GM21576 (cell line): ENCODE measurements around the gene RAB3GAP2.
"Not testable (repeated sequence)": the region's sequence is repeated elsewhere in the genome, so short reads cannot be mapped to it uniquely, and the experiment has no call there.

Experiments used
- ATAC-seq: cut with Tn5 transposase; IDR thresholded peaks from one replicate; pipeline ENCODE4 v1.9.1; 2021; ENCODE audit warnings: mild to moderate bottlenecking, moderate library complexity; ENCODE audit not compliant: unreplicated experiment

The RAB3GAP2 gene

DNA sequence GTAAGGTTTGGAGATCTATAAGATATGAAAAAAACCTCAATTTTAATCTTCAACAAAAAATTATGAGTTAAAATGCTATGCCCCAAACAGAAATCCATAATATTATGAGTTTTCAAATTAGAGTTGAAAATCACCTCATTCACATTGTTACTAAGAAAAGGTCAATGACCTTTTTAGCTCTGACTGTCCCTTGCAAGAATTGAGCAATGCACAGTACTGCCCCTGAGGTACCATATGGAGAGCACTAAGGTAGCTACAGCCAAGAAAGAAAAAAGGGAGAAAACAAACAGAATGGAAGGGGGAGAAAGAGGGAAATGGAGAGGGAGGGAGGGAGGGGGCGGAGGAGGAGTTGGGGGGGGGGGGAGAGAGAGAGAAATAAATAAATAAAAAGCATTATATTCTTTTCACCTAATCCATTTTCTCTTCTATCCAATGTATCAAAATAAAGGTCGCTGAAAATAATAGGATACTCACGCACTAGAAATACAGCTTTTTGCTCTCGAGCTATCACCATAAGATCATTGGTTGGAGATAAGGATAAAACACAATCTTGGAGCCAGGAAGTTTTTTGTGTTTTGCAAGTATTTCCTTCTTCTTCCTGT is 58.8 kb downstream of the RAB3GAP2 start:
- no peak for ATAC-seq

DNA sequence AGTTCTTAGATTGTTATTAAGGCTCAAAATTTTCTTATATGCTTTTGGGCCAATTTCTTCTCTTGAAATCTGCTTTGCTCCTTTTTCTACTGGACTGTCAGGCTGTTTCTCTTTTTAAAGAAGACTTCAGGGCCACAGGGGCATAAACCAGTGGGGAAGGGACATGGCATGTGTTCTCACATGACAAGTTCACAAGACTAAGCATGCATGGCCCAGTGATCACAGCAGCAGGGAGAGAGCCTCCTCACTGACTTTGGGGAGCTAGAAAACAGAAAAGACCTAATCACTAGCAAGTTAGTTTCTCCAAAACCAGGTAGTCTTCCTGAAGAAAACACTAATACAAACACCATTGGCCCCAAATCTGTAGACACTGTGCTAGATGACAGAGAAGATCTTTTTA is 64.8 kb downstream of the RAB3GAP2 start:
- ATAC-seq, result no peak

DNA sequence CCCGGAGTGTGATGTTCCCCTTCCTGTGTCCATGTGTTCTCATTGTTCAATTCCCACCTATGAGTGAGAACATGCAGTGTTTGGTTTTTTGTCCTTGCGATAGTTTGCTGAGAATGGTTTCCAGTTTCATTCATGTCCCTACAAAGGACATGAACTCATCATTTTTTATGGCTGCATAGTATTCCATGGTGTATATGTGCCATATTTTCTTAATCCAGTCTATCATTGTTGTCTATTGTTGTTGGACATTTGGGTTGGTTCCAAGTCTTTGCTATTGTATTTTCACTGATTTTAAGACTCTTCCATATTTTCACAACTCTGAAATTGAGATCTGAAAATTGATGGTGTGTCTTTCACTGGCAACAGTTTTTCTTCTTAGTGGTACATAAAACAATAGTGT is 67.5 kb downstream of the RAB3GAP2 start:
- ATAC-seq, result not testable (repeated sequence)

DNA sequence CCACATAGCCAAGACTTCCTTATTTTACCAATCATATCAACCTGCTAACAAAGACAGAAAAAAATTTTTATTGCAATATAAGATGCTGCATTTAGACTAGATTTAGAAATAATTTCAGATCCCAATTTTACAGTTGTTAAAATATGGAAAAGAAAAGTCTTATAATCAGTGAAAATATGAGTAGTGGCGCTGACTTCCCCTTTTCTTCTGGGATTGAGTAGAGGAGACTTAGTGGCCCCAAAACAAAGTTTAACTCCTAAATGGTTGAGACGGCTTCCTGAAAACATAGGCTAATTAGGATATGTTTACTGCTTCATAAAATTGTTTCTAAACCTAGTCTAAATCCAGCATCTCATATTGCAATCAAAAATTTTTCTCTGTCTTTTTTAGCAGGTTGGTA is 68.4 kb downstream of the RAB3GAP2 start:
- ATAC-seq, result no peak

DNA sequence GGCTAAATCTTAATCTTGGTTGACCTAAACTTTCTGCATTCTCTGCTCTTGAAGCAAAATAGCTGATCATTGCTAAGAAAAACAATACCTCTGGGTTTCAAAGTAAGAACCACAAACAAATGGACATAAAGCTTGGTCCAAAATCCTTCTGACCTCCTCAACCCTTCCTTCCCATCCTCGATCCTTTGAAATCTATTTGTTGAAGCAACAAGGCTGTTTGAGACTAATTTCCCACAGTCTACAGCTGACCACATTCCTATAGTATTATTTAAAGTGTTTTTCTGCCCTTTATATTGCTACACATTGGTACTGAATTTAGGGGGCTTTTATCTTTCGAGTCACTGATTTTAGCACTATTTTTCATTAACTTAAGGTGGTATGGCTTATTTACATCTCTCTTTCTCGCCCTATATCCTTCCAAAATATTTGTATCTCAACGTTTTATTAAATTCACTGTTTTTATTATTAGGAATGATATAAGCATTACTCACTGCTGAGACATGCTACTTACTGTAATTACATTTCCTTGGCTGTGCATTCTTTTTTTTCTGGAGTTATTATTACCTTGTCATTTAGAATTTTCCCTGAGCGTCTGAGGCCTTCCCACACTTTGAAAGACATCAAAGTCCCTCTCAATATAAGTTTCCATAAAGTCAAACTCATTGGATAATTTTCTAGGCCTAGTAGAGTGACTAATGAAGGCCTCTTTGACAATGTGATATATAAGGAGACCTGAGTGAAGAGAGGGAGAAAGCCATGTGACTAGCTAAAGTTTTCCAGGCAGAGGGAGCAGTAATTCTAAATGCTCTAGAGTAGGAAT is 73.9 kb downstream of the RAB3GAP2 start:
- ATAC-seq, result no peak

DNA sequence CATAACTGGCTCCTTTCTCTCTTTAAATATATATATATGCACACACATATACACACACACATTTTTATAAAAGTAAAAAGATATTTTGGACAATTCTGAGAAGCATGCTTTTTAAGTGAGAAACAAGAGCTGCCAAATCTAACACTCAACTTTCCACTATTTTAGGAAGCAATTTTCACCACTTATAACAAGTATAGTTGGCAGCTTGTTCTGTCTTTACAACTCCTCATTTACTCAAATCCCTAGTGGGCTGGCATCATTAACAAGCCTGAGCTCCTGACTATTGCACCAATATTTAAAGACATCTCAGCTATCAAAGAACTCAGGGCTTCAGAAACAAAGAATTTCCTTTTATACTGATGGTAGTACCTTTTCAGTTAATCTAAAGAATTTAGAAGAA is 76.6 kb downstream of the RAB3GAP2 start:
- ATAC-seq, result no peak

DNA sequence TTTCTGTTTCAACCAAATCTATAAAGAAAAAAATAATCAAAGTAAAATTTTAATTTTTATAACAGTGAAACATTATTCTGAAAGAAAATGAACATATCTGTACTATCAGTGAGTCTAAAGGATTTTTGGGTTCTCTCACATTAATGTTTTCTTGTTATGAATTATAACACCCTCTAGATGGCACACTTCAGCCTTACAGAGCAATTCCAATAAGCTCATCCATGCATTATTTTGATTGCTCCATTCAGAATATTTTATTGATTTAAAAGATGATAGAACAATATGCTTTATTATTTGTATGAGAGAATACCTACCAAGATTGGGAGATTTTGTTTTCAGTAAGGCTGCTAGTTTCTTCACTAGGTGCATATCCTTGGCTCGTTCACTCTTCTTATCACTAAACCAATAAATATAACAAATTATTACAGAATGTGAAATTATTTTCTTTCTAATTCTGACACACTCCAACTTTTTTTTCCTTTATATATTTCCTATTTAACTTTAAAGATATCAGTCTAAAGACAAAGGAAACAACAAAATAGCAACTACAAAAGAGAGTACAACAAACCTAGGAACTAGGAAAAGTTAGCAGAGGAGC is 82.4 kb downstream of the RAB3GAP2 start:
- ATAC-seq, result no peak

DNA sequence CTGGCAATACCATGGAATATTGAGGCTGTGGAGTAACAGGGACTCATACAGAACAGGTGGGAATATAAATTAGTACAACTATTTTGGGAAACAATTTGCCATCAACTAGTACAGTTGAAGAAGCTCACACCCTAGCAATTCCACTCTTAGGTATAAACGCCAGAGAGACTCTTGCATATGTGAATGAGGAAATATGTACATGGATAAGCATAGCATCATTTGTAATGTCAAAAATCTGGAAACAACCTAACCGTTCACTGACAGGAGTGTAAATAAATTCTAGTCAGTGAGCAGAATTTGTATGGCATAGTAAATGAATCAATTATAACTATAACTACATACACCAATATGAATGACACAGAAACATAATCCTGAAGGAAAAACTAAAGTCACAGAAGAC is 83.7 kb downstream of the RAB3GAP2 start:
- no peak for ATAC-seq

DNA sequence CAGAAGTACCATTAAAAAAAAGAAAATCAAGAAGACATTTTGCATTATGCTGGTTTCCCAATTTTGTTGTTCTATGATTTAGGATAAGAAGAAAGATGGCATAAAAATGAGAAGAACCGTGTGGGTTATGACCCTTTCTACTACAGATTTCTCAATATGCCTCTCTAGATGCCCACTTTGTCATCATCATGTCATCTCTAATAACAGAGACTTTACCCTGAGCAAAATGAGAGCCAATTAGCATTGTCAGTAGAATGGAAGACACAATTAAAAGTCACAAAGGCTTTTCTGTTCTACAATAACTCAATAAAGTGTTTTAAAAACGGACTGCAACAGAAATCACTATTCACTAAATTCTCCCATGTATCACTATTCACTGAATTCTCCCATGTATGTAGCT is 85.5 kb downstream of the RAB3GAP2 start:
- ATAC-seq, result no peak

DNA sequence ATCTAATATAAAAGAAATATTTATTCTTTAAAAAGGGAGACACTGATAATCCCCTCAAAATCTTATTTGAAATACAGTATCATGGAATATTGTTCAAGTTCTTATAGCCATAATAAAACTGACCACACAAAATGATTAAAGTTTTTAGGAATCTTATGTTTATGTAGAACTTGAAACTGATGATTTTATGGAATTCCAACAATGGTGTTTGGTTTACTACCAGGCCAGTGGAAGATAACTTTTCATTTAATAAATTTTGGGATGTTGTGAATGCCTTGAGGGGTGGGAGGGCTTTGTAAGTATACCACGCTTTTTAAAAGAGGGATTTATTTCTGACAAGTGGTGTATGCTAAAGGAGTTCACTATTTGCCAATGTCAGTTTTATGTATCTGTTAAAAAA is 87.7 kb downstream of the RAB3GAP2 start:
- no peak for ATAC-seq

DNA sequence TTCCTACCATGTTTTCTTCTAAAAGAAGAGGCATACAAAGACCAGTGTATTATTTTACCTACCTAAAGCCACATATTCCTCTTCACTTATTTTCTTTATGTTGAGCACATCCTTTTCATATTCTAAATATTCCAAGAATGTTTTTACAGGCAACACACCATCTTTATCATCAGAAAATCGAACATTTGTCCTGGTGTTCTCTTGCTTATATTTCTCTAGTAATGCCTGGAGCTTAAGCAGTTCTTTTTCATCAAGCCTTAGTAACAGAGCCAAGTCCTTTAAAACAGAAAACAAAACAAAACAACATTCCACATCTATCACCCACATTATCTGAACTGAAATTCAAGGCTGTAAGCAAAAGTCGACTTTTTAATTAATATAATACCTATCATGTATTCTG is 89.6 kb downstream of the RAB3GAP2 start:
- no peak for ATAC-seq

DNA sequence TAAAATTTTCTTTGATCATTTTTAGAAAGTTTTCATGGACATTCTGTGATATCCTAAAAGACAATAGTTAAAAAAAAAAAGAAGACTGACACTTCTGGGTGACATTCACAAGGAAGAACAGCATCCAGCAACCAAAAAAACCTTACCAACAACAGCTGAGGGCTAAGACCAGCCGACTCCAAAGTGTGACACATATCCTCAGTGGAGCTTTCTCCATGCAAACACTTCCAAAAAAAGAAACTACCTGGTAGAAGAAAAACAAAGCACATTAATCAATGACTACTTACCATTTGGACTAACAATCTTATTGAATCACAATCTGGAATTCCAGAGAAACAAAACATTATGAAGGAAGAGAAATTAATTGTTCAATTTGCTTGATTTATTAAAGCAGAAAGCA is 90.1 kb downstream of the RAB3GAP2 start:
- ATAC-seq, result no peak

DNA sequence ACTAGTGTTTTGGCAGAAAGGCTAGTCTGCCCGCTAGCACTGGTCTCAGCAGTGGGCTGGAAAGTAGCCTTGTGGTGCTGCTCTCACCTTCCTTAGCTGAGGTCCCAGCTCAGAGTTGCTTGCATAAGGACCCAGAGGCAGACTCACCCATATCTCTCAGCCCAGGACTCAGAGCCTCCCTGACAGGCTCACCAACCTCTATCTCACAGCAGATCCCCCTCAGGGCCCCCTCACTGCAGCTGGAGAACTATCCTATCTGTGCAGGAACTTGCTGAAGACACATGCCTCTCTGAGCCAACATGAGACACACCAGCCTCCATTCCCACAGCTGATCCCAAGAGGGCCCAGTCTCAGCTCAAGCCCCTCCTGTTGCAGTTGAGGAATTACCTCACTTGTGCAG is 95.7 kb downstream of the RAB3GAP2 start:
- no peak for ATAC-seq

DNA sequence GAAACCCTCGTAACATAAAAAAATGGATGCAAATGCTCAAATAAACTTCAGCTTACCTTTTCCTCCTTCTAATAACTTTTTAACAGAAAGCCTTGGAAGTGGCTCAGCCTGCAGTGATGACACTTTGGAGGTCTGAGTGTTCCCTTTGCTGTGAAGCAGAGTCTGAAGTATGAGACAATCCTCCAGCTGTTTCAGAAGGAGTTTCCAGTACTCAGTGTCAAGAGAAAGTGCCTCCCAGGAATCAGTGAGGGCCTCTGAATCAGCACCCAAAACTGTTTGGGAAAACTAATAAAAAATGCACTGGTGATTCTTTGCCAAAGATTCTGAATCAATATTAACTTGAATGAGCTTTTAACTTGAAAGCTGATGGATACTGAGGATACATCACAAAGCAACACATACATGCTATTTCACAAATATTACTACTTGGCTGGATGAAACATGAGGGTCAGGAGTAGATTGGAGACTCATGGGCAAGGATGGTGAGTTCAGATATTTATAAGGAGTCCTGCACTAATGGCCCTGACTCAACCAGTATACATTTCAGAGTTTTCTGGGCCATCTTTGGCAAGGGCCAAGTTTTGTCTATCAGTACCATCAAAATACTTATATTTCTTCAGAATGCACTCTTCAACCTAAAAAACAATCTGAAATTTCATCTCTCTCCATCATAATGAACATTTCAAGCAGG is 101.3 kb downstream of the RAB3GAP2 start:
- no peak for ATAC-seq

DNA sequence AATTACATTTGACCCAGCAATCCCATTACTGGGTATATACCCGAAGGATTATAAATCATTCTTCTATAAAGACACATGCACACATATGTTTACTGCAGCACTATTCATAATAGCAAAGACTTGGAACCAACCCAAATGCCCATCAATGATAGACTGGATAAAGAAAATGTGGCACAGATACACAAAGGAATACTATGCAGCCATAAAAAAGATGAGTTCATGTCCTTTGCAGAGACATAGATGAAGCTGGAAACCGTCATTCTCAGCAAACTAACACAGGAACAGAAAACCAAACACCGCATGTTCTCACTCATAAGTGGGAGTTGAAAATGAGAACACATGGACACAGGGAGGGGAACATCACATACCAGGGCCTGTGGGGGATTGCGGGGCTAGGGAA is 102.4 kb downstream of the RAB3GAP2 start:
- ATAC-seq, result not testable (repeated sequence)

DNA sequence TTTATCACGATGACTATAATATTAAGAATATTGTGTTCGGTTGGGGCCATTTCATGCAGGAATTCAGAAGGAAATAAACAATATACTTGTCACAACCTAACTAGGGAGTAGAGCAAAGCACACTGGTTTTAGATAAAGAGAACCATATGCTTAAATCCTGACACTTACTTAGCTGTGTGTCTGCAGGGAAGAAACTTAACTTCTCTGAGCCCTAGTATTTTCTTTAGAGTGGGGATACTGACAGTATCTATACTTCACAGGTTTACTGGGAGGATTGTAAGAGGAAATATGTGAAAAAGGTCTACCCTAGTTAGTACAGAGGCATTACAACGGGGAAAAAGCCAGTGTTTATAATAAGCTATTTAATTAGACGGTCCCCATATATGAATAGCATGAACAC is 105.4 kb downstream of the RAB3GAP2 start:
- ATAC-seq, result no peak

DNA sequence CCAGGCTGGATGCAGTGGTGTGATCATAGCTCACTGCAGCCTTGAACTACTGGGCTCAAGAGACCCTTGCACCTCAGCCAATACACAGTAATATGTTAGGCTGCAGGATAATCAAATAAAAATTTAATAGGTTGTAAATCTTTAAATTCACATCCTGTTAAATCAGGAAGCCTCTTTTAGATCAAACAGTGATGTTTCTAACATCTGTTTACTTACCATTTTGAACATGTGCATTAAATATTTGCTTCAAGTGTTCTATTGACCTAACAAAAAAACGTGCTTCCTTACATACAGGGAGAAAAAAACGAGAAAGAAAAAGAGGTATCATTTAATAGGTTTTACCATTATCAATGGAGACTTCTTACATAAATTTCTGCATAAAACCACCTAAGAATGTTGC is 107.7 kb downstream of the RAB3GAP2 start:
- no peak for ATAC-seq

DNA sequence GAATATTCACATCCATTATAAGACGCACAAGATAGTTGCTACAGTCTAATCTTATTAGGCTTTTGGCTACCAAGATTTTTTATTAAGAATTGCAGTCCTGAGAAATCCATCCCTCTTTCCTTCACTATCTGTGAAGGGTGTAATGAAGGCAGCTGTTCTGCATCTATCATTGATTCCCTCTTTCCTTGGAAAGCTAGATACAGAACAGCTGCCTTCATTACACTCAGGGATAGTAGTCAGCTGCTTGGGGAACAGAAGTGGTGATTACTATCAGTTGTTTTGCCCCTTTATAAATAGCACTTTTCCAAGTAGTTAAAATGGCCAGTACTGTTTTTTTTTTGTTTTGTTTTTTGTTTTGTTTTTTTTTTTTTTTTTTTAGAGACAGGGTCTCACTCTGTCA is 108.1 kb downstream of the RAB3GAP2 start:
- no peak for ATAC-seq

DNA sequence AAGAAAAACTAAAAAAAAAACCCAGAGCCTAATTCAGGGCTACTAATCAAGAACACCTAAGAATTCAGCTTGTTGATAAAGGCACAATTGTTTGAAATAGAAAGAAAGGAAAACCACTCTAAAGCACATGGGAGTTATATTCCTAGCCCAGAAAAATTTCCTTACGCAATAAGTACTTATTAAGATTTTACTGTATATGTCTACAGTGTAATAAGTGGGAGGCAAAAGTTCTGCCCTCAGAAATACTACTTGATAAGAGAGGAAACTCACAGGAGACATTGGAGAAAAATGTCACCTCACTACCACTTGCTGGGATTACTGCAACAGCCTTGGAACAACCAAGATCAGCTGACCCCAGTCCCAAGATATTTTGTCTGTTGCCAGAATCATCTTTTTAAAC is 112.2 kb downstream of the RAB3GAP2 start:
- ATAC-seq, result no peak

DNA sequence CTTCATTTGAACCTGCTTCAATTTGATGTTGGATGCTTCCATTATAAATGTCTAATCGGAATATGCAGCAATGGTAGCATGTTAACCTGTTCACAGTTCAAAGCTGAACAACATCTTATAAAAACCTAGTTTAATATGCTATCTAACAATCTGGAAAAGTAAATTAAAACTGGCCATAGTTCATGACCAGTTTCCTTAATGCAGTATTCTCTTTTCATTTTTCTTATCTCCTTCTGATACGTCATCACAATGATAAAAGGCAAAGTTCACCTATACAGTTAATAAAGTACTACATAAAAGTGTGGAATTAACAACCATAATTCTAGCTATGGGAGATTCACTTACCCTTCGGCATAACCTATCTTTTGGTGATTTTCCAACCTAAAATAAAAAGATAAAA is 113.2 kb downstream of the RAB3GAP2 start:
- ATAC-seq, result no peak

DNA sequence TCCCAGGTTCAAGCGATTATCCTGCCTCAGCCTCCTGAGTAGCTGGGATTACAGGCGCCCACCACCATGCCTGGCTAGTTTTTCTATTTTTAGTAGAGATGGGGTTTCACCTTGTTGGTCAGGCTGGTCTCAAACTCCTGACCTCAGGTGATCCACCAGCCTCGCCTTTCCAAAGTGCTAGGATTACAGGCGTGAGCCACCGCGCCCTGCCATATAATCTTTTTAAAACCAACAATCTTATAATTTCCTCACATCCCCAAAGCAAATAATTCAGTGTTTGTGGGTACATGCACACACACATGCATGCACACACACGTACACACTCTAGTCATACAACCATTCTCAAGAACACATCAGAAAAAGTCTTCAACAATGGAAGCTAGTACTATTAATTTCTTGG is 113.7 kb downstream of the RAB3GAP2 start:
- ATAC-seq, result not testable (repeated sequence)

DNA sequence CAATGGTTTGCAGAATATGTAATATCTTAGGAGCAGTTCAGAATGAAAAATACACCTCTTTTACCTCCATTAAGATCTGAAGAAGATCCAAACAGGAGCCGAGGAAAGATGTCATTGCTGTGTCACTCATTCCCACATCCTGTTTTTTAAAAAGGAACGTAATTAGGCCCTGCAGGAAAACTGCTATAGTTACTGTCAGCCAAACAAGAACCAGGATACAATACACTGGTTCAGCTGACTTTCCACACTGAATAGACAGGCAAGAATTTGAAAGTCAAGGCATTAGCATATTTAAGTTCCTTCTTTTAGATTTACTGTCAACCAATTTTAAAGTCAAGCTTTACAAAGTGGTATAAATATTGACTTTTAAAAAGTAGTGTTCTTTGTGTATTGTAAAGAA is 114.5 kb downstream of the RAB3GAP2 start:
- ATAC-seq, result no peak
